Right lobe of liver (tissue), 4 donors: Measurements from ENCODE around the gene PIANP.

Experiments used
- CTCF ChIP-seq, 4 donors: fragments of 200-600 bp in 3 of 4; fragments of 450-650 bp in 1 of 4; IDR thresholded peaks; one replicate each; pipeline versions ENCODE4 v1.5.1 to v1.8.0; 2016 to 2022; ENCODE audit warnings: antibody characterized with exemption in 4 of 4, mild to moderate bottlenecking in 2 of 4
- POLR2A ChIP-seq: fragments of 450-650 bp; IDR thresholded peaks from one replicate; pipeline ENCODE4 v1.6.1; 2017; ENCODE audit warnings: antibody characterized with exemption, mild to moderate bottlenecking
- donor health status: DM: no; HTN: no; CAD: no.
- donor health status: DM: no; HTN: no; CAD: no.
- donor health status: DM: no; HTN: yes; CAD: no.

DNA sequence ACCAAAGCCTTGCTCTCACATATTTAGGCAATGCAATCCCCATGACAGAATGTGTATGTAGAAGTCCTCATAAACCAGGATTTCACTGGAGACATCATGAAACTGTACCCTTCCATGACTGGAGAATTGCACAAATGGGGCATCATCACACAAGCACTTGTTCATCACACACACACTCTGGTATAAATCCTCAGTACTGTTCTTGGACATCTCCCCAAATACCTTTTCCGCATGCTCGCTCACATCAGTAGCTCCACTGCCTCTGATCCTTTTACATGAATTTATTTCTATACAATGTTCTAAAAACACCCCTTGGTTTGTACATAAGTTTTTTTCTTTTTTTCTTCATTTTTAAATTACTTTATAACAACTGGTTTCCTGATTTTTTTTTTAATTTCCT is 34.4 kb downstream of the PIANP start:
- TF ChIP-seq CTCF (IDR thresholded peaks at IDR 0.05) (no peak), POLR2A (no peak)
